ENCODE measurements around the gene SERPINB2.
A peak's percentile ranks its signal among the peaks of the same experiment; 100 is the strongest.
"Not testable (repeated sequence)": the region's sequence is repeated elsewhere in the genome, so short reads cannot be mapped to it uniquely, and the experiment has no call there.

The SERPINB2 gene

DNA sequence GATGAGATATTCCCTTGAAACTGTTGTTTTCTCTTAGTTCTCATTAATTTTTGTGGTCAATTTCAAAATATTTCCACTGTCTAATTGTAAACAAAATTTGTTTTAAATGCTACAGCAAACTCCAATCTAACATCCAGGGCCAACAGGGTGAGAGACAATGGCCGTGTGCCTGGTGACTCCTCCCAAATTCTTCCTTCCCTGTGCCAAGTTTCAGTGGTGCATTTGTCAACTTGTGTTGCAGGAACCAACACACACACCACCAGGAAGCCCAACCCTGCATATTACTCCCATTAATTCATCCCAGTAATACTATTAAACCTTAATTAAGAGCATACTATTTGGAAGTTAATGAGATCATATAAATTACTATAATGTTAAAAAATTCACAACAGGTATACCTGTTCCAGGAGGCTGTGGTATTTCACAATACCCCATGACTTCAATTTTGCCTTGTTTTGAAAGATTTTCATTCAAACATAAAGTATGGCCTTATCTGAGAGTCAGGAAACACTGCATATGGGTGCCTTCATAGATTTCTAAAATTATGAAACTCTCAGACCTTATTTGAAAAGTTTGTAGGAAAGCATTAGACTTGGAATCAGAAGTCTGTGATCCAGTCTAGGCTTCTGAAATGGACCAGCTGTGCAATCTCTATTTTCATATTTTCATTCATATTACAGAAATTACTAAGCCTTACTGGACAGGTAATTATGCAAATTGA lies 1.1 kb downstream of the SERPINB2 start:
- no peak for DNase-seq (ENCODE audit: low read depth, low spot score)
- H3K27ac ChIP-seq: peak overlapping the region; percentile 95

- H3K27ac ChIP-seq: peak overlapping the region; percentile 95
- no peak for DNase-seq (ENCODE audit: low read depth, low spot score)
Observed at GRCh38 chr18:63889626-63890025, 2.1 kb downstream of the SERPINB2 start.

- no peak for DNase-seq (ENCODE audit: low read depth, low spot score)
- H3K27ac ChIP-seq: peak overlapping the region; percentile 95
Observed at GRCh38 chr18:63890237-63890949, 2.9 kb downstream of the SERPINB2 start.

- peak overlapping the region; percentile 95 for H3K27ac ChIP-seq
- no peak for DNase-seq (ENCODE audit: low read depth, low spot score)
Observed at GRCh38 chr18:63890950-63891304, 3.4 kb downstream of the SERPINB2 start.

DNA sequence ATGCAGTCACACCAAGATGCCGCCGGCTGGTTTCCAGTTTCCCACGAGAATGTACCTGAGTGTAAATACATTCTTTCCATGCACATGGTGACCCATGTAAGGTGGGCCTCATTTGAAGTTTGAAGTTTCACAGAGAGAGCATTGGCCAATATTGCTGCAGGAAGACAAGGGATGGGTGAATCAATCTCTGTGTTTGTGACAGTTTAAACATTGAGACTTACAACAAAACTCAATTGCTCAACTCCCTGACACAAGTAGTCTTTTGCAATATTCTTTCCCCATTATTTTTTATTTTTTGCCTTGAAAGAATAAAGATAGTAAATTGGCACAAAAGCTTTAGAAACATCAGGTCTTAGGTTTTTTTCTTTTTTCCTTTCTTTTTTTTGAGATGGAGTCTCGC lies 5.1 kb downstream of the SERPINB2 start:
- DNase-seq (ENCODE audit: low read depth, low spot score): no peak
- H3K27ac ChIP-seq: peak overlapping the region; percentile 25

- H3K27ac ChIP-seq: peak overlapping the region; percentile 25
- no peak for DNase-seq (ENCODE audit: low read depth, low spot score)
Observed at GRCh38 chr18:63894106-63894772, 6.7 kb downstream of the SERPINB2 start.

DNA sequence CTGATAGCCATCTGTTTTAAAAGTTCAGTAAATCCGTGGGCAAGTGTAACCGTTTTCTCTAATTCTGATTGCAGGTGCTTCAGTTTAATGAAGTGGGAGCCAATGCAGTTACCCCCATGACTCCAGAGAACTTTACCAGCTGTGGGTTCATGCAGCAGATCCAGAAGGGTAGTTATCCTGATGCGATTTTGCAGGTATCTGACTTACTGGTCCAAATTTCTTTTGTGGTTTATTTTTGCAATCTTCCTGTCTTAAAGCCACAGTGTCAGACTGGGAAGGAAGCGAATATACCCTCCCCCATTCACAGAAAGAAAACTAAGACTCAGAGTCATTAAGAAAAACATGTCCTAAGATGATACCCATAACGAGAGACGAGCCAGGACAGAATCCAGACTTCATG lies 7.7 kb downstream of the SERPINB2 start:
- H3K27ac ChIP-seq: peak overlapping the region; percentile 23

DNA sequence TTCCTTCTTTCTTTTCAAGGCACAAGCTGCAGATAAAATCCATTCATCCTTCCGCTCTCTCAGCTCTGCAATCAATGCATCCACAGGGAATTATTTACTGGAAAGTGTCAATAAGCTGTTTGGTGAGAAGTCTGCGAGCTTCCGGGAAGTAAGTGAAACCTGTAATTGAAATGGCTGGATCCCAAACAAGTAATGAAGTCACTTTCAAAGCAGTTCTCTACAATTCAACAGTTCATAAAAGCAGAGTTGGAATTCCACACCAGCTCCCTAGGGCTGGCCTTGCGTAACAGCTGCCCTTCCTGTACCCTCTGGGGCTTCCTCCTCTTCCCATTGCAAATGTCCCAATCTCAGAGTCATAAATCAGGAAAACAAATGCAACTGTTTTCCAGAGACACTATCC lies 9.6 kb downstream of the SERPINB2 start:
- DNase-seq (ENCODE audit: low read depth, low spot score): no peak
- H3K27ac ChIP-seq: peak overlapping the region; percentile 4

More for the DNA sequence above, 7.7 kb downstream of the SERPINB2 start:
- no peak for DNase-seq (ENCODE audit: low read depth, low spot score)

DNA sequence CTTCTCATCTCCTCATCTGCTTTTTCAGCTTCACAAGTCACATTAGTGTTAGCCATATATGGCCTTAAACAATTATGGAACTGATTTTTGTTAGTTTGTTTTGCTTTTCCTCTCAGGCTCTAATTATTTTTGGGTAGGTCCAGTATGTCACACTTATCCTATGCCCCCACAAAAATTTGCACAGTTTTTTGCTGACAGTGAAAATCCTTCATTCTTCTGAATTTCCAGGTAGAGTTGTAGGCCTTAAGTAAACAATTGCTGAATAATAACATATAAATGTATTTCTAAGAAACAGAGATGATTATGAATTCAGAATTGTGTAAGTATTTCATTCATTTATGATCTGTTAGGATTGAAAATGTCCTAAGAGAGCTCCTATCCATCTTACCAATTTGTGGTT lies 11.7 kb downstream of the SERPINB2 start:
- H3K27ac ChIP-seq: no peak overlapping the region
- DNase-seq (ENCODE audit: low read depth, low spot score): no peak

DNA sequence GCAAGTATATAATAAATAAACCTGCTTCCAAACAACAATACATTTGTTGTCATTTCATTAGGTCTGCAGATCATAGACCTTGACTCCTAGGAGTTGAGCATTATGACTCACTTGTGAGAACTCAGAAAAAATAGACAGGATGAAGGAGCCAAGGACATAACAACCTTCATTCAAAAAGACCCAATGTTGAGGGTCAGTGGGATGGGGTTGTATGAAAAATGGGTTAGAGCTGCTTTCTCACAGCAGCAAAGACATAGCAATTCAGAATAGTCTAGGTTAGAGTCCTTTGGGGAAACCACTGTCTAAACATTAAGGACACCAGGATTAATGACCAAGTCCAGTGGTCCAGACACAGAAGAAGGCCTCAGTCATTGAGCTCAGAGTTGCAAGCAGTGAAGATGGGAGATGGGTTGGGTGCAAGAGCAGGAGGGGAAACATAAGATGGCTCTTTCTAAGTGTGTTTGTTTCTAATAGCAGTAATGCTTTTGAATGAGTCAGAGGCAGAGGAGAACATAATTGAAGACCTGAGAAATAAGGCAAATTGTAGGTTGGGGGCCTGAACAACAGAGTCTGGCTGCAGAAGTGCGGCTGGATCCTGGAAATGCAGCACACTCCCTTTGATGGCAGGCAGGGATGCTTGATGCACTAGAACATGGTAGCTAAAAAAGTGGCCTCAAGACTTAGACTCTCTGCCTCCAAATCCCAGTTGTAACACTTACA lies 16.5 kb downstream of the SERPINB2 start:
- no peak overlapping the region for H3K27ac ChIP-seq
- no peak for DNase-seq (ENCODE audit: low read depth, low spot score)

- peak overlapping the region; percentile 4 for H3K27ac ChIP-seq
- DNase-seq (ENCODE audit: low read depth, low spot score): no peak
Observed at GRCh38 chr18:63904694-63905093, 17.2 kb downstream of the SERPINB2 start.

DNA sequence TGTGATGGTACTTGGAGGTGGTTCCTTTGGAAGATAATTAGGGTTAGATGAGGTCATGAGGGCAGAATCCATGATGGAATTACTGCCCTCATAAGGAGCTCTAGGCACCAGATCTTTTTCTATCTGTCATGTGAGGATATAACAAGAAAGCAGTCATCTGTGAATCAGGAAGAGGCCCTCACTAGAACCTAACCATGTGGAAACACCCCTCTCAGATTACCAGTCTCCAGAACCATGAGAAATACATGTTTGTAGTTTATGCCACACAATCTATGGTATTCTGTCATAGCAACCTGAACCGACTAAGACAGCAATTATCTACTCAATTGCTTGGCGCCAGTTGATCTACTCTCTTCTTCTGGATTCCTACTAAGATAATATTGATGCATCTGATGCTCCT lies 17.9 kb downstream of the SERPINB2 start:
- peak overlapping the region; percentile 4 for H3K27ac ChIP-seq
- no peak for DNase-seq (ENCODE audit: low read depth, low spot score)

DNA sequence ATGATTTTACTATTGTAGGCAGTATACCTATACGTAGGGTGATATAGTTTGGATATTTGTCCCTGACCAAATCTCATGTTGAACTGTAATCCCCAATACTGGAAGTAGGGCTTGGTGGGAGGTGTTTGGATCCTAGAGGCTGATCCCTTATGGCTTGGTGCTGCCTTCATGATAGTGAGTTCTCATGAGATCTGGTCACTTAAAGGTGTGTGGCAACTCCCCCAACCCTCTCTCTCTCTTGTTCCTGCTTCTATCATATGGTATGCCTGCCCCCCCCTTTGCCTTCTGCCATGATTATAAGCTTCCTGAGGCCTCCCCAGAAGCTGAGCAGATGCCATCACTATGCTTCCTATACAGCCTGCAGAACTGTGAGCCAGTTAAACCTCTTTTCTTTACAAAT lies 18.6 kb downstream of the SERPINB2 start:
- no peak overlapping the region for H3K27ac ChIP-seq
- no peak for DNase-seq (ENCODE audit: low read depth, low spot score)

- no peak for DNase-seq (ENCODE audit: low read depth, low spot score)
- H3K27ac ChIP-seq: no peak within 1 kb of the TSS
Observed at GRCh38 chr18:63907664-63908063, 20.2 kb downstream of the SERPINB2 start, which contains the start of gene SERPINB10. Gene SERPINB10 (plus strand): TSS chr18:63907958. CDS start chr18:63915511, 7,553 bp downstream.

GRCh38 chr18:63908858-63909257 lies 21.4 kb downstream of the SERPINB2 start:
- H3K27ac ChIP-seq: no peak overlapping the region
- no peak for DNase-seq (ENCODE audit: low read depth, low spot score)

- H3K27ac ChIP-seq: no peak overlapping the region
- DNase-seq (ENCODE audit: low read depth, low spot score): no peak
Observed at GRCh38 chr18:63909870-63910269, 22.4 kb downstream of the SERPINB2 start.

- DNase-seq (ENCODE audit: low read depth, low spot score): no peak
- H3K27ac ChIP-seq: no peak overlapping the region
Observed at GRCh38 chr18:63917817-63918216, 30.3 kb downstream of the SERPINB2 start.

GRCh38 chr18:63922049-63922448 lies 34.5 kb downstream of the SERPINB2 start:
- DNase-seq (ENCODE audit: low read depth, low spot score): no peak
- H3K27ac ChIP-seq: no peak overlapping the region

DNA sequence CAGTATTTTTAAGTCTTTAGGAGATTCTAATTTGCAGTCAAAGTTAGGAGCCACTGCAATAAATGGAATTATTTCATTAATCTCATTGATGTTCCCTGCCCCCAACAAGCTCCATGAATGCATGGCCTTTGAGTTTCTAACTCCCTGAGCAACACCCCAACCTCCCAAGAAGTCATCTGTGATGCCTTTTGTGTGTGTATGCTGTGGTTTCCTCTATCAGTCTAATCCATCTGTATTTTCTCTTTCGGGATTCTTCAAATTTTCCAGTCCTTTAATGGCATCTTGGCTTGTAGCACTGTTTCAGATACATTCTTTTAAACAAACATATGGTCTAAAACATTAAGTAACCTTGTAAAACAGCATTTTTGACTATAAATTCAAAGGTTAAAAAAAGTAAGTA lies 37.0 kb downstream of the SERPINB2 start:
- no peak for DNase-seq (ENCODE audit: low read depth, low spot score)
- no peak overlapping the region for H3K27ac ChIP-seq

GRCh38 chr18:63928331-63928730 lies 40.8 kb downstream of the SERPINB2 start:
- no peak for DNase-seq (ENCODE audit: low read depth, low spot score)
- H3K27ac ChIP-seq: no peak overlapping the region

DNA sequence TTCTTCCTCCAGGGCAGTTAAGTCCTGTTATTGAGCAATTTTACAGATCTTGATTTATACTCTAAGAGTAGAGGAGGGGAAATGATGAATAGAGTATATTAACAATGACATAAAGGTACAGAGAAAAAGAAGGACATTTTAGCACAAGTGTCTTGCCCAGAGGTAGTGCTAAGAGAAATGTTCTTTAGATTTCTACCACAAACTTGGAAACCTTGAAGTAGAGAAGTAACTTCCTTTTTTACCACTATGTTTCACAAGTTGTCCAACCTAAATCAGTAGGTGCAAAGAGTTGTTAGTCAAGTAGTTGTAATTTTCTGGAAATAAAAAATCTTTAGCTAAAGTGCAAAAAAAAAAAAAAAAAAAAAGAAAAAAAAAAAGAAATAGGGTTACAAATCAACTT lies 41.9 kb downstream of the SERPINB2 start:
- not testable (repeated sequence) for DNase-seq (ENCODE audit: low read depth, low spot score); H3K27ac ChIP-seq
